ENCODE data around the gene CGAS.
"Not testable (repeated sequence)": the region's sequence is repeated elsewhere in the genome, so short reads cannot be mapped to it uniquely, and the experiment has no call there.

CGAS gene

DNA sequence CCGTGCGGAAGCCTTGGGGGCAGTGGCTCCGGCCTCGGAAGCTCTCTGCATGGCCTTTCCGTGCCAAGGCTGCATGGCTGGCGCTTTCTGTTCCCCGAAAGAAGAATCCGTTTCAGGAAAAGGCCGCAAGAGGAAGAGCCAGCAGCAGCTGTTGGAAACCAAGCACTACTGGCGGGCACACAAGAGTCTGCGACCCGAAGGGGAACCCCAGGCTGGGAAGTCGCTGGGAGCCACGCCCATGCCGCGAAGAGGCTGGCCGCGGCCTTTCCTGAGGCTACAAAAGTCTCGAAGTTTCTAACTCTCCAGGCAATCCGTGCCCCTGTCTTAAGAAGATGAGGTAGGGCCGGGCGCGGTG, at the start of gene CGAS:
CGAS (minus strand) TSS at position 191 of the 355 bp plus-strand sequence; CDS start at position 75, 116 bp downstream.
- DNase-seq: peak; percentile 86

DNA sequence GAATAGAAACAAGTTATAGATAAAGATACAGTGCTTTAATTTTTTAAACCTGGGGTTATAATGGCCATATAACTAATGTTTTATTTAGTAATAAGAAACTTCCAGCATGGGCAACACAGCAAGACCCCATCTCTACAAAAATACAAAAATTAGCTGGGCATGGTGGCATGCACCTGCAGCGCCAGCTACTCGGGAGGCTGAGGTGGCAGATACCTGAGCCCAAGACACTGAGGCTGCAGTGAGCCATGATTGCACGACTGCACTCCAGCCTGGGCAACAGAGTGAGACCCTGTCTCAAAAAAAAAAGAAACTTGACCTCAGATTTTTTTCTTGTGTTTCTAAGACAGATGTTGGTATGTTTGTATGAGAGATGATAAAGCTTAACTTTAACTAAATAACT, 45.8 kb upstream of the CGAS start:
- no peak for DNase-seq

DNA sequence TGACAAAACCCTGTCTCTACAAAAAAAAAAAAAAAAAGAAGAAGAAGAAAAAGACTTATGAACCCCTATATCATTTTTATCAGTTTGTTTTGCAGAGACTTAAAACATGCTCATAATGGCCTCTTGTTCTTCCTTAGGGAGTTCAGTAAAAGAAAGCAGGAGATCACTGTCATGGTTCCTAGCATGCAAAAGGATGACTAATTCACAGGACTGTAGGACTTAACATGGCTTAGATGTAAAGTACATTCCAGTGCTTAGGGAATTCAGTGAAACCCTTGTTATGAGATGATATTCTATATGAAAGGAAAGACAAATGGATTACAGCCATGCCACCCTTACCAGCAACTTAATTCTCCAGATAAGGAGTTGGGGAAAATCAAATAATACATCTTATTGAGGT, 39.3 kb upstream of the CGAS start:
- DNase-seq: no peak

DNA sequence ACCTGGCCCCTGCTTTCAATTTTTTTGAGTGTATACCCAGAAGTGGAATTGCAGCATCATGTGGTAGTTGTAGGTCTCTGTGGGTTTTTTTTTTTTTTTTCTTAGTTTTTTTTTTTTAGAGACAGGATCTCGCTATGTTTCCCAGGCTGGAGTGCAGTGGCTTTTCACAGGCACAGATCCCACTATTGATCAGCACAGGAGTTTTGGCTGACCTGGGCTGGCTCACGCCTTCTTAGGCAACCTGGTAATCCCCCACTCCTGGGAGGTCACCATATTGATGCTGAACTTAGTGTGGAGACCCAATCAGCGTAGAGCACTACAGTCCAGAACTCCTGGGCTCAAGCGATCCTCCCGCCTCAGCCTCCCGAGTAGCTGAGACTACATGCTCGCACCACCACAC, 35.4 kb upstream of the CGAS start:
- no peak for DNase-seq

DNA sequence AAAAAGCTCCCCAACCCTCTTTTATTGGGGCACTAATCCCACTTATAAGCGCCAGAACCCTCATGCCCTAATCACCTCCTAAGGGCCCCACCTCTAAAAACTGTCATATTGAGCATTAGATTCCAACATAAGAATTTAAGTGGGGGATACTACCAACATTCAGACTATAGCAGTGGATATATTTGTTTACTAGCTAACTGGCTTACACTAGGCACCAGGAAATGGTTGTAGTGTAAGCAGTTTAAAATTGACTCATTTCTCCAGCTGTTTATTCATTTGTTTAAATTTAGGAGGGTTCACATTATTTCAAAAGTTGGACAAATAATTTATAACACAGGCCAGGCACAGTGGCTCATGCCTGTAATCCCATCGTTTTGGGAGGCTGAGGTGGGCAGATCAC, 32.3 kb upstream of the CGAS start:
- no peak for DNase-seq

DNA sequence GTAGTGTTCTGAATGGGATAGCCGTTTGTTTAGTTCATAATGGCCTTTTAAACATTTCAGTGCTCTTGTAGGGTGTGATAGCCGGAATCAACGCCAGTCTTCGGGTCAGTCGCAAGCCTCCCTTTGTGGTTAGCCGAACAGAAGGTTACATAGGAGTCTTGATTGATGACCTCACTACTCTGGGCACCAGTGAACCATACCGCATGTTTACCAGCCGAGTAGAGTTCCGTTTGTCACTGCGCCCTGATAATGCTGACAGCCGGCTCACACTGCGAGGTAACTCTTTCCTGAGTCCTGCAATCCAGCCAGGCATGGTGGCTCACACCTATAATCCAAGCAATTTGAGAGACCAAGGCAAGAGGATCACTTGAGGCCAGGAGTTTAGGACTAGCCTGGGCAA, 29.9 kb upstream of the CGAS start:
- DNase-seq: no peak

DNA sequence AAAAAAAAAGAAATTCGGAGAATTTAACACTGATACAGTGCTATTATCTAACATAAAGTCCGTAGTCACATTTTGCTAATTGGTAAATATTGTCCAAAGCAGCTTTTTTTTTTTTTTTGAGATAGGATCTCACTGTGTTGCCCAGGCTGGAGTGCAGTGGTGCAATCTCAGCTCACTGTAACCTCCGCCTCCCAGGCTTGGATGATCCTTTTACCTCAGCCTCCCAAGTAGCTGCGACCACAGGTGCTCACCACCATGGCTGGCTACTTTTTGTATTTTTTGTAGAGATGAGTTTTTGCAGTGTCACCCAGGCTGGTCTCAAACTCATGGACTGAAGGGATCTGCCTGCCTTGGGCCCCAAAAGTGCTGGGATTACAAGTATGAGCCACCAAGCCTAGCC, 25.3 kb upstream of the CGAS start:
- no peak for DNase-seq

DNA sequence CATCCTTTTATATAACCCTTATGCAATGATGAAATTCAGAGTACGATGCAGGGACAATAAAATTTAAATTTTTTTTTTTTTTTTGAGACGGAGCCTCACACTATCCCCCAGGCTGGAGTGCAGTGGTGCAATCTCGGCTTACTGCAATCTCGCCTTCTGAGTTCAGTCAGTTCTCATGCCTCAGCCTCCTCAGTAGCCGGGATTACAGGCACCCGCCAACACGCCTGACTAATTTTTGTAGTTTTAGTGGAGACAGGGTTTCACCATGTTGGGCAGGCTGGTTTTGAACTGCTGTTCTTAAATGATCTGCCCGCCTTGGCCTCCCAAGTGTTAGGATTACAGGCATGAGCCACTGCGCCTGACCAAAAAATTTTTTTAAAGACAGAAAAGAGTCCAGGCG, 24.6 kb upstream of the CGAS start:
- DNase-seq: no peak

DNA sequence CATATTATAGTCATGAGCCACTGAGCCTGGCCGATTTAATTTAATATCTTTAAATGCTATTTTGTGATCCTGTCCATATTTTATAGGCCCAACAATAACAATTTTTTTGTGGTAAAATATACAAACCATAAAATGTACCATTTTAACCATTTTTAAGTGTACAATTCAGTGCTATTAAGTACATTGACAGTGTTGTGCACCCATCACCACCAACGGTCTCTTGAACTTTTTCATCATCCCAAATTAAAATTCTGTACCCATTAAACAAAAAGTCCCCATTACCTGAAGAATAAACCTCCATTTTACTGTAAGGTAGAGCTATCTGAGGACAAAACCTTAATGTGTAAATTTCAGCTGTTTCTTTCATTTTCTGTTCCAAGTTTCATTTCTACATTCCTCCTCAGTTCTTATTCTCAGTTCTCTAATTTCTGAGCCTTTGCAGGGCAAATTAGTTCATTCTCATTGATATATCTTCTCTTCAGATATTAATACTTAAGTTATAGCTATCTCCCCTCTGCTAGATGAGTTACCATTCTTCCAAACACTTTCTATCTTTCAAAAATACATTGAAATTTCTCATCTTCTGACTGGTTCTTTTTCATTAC, 19.7 kb upstream of the CGAS start:
- no peak for DNase-seq

DNA sequence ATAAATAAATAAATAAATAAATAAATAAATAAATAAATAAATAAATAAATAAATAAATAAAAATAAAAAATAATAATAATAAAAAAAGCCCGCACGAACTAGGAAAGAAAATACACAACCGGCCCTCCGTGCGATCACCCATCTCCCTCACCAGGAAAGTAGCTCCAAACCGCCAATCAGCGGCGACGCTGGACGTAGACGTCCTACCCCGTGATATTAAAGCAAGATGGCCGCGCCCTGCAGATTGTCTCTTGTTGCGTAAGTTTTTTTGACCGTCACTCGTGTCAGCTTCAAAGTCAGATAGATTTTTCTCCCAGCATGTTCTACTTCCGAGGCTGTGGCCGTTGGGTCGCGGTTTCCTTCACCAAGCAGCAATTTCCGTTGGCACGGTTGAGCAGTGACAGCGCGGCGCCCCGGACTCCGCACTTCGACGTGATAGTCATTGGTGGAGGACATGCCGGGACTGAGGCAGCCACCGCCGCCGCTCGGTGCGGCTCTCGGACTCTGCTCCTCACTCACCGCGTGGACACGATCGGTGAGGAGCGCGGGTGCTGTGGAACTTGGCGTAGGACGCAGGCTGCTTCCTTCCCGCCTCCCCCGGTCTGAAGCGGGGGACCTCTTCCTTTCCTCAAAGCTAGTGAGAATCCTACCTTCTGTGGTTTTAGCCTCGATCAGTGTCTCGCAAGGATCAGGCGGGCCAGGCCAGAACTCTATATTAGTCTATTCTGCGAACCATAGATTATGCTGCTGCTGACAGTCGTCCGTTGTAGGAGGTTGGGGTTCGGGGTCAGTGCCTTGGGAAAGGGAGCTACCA, 9.6 kb upstream of the CGAS start, which contains the start of gene MTO1:
MTO1 (plus strand) TSS at position 201 of the 814 bp plus-strand sequence; CDS start at position 319, 118 bp downstream.
- peak; percentile 88 for DNase-seq

DNA sequence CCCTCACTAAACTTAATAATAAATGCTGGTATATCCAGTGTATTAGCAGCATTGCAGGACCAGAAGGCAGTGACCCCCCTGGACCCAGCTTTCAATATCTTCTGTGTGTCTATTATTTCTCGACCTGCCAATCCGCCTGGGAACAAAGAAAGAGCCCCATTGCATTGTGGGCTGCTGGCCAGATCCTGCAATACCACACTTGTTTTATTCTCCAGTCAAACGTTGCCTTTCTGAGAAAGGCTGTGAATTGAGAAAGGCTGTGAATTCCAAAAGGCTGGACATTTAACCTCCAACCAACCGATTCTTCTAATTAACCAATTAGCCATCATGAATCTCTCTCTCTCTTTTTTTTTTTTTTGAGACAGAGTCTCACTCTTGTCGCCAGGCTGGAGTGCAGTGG, 8.0 kb upstream of the CGAS start:
- no peak for DNase-seq

DNA sequence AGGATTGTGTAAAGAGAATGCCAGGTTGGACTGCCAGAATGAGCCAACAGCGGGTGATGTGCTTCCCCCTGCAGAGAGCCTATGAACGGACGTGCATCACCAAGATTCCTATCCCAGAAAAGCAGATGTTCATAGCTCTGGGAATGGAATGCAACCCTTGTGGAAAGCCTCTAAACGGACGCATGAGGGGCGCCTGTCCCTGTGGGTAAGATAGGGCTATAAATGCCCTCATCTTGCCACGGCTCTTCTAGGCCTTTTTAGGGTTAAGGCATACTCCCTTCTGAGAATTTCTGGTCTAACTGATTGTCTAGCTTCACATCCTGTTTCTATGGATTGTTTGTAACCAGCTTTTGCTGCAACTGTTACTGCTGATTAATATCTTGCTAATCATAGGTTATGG, 7.4 kb upstream of the CGAS start:
- DNase-seq: not testable (repeated sequence)

DNA sequence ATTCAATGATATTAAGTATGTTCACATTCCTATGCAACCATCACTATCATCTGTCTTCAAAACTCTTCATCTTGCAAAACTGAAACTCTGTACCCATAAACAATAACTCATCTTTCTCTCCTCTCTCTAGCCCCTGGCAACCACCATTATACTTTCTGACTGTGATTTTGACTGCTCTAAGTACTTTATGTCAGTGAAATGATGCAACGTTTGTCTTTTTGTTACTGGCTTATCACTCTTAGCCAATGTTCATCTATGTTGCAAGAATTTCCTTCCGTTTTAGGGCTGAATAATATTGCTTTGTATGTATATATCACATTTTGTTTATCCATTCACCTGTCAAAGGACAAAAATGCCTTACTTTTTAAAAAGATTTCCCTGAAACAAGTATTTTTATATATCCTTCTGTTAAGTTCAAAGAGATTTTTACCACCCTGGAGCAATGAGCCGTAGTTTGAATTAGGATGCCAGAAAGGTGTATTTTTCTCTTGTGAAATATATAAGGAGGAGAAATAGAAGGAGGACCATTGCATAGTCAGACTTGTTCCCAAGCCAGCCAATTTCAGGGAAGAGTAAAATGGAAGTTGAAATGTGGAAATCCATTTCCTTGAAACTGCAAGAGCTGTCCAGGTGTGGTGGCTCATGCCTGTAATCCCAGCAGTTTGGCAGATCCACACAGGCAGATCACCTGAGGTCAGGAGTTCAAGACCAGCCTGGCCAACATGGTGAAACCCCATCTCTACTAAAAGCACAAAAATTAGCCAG, 4.0 kb upstream of the CGAS start:
- DNase-seq: no peak

DNA sequence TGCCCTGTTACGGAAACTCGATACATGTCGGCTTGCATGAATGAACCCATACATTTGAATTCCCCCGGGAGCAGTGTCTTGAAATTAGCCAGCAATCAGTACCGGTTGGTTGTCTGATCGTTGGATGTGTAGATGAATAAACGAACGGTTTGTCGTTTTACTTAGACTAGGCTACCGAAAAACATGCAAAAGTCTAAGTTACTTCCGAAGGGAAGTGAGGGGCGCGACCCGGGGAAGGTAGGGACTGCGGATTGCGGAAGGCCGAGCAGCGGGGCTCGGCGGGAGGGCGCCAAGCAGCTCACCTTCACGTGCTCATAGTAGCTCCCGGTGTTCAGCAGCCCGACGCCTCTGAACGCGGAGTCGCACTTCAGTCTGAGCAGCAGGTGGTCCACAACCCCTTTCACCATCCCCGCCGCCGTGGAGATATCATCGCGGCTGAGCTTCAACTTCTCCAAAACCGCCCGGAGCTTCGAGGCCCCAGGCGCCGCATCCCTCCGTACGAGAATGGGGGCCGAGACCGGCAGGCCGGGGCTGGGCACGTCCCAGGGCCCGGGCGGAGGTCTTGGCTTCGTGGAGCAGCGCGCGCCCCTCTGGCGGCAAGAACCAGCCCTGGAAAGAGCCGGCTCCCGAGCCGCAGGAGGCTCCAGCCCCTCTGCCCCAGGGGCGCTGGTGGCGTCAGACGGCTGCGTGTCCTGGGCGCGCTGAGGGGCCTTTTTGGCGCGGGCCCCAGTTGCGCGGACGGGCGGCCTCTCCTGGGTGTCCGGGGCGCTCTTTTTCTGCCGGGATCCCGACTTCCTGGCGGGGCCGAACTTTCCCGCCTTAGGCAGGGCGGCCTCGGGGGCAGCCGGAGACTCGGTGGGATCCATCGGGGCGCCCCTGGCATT, 632 bp downstream of the CGAS start:
- DNase-seq: peak; percentile 43

DNA sequence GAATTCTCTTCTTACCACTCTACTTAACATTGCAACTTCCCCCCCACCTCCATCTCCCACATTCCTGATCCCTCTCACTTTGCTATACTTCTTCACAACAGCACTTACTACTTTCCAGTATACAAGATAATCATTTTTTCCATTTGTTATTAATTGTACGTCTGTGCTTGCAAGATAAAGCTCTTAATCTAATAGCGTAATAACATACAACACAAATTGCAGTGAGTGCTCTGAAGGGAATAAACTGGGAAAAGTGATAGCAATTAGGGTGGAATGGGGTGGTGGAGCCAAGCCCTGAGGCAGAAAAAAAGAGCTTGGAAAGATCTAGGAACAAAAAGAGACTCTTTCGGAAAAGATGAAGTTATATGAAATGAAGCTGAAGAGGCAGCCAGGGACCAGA, 8.5 kb downstream of the CGAS start:
- DNase-seq: no peak

DNA sequence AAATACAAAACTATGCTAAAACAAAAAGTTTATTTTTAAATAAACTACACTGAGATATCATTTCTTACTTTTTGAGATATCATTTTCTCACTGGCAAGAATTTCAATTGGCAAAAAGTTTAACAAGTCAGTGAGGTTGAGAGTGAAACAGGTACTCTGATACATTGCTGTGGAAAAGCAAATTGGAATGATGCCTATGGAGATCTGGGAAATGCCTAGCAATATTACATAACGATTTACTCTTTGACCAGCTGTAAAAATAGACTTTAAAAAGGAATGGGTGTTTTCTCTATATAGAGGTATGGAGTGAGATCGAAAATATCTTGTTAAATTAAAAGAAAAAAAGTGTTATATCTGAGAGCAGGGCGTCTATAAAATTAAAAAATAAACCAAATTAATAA, 16.9 kb downstream of the CGAS start:
- no peak for DNase-seq

DNA sequence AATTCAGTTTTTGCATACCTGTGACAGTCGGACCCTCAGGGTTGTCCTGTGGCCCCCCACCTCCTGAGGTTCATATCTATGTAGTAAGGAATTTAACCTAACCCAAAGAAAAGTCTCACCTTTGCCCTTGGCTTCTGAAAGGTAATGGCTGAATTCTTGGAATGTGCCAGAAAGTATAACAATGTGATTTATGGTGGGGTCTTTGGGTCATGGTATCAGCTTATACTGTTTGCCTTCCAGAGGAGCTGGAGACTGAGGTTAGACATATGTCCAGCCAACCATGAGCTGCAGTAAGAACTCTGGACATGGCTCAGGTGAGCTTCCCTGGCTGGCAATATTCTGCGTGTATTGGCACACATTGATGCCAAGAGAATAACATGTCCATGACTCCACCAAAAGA, 30.6 kb downstream of the CGAS start:
- DNase-seq: no peak

DNA sequence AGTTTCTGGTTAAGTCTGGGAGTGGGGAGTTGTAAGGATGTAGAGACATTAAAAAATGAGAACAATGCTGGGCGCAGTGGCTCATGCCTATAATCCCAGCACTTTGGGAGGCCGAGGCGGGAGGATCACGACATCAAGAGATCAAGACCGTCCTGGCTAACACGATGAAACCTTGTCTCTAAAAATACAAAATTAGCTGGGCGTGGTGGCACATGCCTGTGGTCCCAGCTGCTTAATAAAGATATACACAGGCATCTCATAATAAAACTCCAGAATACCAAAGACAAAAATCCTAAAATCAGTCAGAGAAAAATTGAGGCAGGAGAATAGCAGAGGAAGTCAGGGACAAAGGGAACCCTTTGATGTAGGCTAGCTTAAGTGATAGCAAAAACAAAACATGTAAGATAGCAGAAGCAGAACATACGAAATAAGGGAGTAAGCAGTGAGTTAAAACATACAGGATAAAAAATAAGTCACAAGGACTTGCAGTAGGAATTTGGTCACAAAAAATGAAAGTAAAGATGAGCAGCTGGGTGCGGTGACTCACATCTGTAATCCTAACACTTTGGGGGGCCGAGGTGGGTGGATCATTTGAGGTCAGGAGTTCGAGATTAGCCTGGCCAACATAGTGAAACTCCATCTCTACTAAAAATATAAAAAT, 33.9 kb downstream of the CGAS start:
- no peak for DNase-seq

DNA sequence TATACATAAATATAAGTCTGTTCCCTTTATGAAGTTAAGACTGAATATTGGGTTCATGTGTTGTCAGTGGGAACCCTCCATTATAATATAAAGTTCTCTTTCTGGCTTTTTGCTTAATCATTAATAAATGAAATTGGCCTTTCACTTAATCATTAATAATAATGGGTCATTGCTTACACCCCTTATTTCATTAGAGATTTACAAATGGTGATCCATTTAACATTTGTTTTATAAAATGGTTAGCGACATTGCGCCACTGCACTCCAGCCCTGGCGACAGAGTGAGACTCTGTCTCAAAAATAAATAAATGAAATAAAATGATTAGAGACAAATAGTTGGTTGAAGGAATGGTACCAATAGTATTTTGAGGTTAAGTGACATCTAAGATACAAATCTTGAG, 39.0 kb downstream of the CGAS start:
- DNase-seq: no peak

DNA sequence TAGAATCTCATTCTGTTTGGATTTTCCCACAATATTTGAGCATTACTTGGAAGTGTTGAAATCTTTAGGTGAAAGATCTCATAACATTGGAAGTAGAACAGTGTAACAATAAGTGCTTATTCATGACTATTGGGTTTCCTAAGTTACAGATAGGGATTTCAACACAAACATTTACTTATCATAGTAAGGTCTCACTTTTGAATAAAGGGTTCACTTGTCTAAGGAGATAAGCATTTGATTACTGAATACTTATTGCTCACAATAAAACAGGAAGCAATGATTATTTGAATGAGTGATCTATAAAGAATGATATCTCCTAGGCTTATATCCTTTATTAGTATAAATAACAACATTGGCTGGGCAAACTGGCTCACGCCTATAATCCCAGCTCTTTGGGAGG, 42.7 kb downstream of the CGAS start:
- no peak for DNase-seq

DNA sequence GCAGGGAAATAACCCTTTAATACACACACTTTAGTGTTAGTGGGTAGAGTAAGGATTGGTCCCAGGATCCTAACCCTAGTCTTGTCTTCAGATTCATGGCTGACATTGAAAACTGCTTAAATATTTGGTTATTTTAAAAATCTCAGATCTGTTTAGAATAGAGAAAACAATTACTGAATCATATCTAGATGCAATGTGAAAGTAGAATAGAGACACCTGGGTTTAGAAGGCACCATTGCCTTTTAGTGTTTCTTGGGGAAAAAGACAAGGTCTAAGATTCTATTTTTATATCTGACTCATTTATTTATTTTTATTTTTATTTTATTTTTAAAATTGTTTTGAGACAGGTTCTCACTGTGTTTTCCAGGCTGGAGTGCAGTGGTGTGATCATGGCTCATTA, 51.4 kb downstream of the CGAS start:
- no peak for DNase-seq

DNA sequence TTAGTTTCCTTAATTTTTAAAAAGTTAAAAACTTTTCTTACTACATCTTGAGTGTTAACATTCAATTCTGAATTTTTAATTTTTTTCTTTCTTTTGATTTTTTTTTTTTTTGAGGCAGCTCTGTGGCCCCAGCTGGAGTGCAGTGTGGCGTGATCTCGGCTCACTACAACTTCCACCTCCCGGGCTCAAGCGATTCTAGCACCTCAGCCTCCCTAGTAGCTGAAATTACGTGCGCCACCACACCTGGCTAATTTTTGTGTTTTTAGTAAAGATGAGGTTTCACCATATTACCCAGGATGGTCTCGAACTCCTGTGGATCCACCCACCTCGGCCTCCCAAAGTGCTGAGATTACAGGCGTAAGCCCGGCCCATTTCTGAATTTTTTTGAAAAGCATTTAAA, 56.2 kb downstream of the CGAS start:
- no peak for DNase-seq

Data from CD4-positive, alpha-beta T cell treated with Interleukin-12 subunit alpha and Interleukin-12 subunit beta, for 1 hour (primary cell).